Erythroblast (primary cell): ENCODE measurements around the gene MED27.
"Not testable (repeated sequence)": the region's sequence is repeated elsewhere in the genome, so short reads cannot be mapped to it uniquely, and the experiment has no call there.

Source experiments
- DNase-seq, 2 experiments: peaks; one replicate each; lab custom pipeline; 2025; lab: John Stamatoyannopoulos, UW
- GATA1 ChIP-seq: IDR thresholded peaks from 2 replicates; pipeline ENCODE4 v1.6.1; 2011; ENCODE audit warnings: low read depth, mild to moderate bottlenecking, control low read depth, low read length, moderate library complexity
- POLR2A ChIP-seq: IDR thresholded peaks from 2 replicates; pipeline ENCODE4 v1.6.1; 2011; ENCODE audit warnings: mild to moderate bottlenecking, low read length

MED27 gene

DNA sequence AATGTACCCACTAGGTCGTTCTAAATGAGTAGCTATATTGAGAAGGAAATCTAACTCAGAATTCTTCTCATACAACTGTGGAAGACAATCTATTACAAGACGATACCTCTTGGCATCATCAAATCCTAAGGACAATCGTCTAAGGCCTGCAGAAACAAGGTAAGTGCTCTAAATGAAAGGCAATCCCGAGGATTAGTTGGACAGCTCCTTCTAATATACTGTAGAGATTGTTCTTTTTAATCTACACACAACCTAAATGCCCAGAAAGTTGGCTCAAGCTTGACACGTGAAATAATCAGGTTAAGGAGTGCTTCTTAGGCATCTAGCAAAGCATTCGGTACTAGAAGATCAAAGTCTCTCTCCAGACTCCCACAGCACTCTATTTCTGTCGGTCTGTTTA is 55.1 kb downstream of the MED27 start:
- DNase-seq: no peak
- TF ChIP-seq GATA1 (no peak), POLR2A (no peak)

- TF ChIP-seq POLR2A: no peak
- TF ChIP-seq GATA1: no peak
- DNase-seq: no peak
These were observed 56.1 kb downstream of the MED27 start for GRCh38 chr9:132023419-132024180.

GRCh38 chr9:132020820-132021510 is 58.7 kb downstream of the MED27 start:
- TF ChIP-seq GATA1 (no peak), POLR2A (no peak)
- no peak for DNase-seq

- TF ChIP-seq GATA1 (no peak), POLR2A (no peak)
These were observed 59.4 kb downstream of the MED27 start for GRCh38 chr9:132020272-132020671.

DNA sequence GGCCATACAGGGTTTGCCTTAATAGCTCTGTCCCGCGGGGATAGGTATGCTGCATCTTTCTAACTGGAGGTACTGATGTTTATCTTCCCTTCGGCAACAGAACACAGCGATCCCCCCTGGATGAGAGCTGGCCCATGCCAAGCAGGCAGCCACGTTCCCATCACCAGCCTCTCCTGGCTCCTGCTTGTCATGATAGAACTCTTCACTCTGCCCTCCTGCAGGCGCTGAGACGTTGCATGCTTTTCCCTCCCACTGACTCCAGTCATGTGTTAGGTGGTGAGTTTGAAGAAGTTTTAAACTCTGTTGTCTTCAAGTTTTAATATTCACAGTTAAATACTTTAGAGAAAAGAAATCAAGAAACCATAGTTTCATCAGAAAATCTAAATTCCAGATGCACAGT is 60.0 kb downstream of the MED27 start:
- TF ChIP-seq POLR2A: no peak
- TF ChIP-seq GATA1: no peak
- no peak for DNase-seq

More at GRCh38 chr9:132020272-132020671, 59.4 kb downstream of the MED27 start:
- no peak for DNase-seq

GRCh38 chr9:132018957-132019405 is 60.7 kb downstream of the MED27 start:
- DNase-seq: no peak
- no peak for TF ChIP-seq POLR2A
- TF ChIP-seq GATA1: no peak

DNA sequence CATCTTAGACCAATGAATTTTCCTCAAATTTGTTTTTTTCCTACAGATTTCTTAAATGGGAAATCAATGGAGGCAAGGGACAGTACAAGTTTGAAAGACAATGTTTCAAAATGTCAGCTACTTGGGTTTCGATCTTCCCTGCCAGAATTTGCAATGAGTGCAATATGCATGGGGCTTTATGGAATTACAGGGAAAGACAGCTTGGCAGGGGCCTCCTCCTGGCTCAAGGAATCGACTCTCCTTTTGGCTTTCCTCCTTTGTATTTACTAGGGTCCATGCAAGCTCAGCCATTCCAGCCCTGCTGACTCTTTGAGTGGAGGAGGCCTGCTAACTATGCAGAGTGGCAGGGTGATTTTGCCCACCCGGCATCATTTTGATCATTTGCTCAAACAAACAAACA is 63.2 kb downstream of the MED27 start:
- no peak for DNase-seq
- TF ChIP-seq POLR2A: no peak
- no peak for TF ChIP-seq GATA1

DNA sequence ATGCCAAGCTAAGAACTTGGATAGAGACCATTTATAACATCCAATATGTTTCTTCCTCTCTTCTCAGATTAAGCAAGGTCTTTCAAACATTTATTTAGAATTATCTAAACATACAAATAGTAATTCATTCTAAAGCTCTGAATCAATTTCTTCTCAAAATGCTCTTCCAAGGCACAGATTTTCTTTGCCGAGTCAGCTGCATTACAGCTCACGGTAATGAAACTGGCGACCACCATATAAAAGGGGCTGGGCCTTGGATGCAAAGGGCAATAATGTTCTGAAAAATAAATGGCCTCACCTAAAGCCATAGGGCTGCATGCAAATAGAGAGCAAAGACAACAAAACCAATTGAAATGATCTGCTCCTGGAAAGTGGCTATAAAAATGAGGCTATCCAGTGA is 63.8 kb downstream of the MED27 start:
- TF ChIP-seq GATA1: no peak
- TF ChIP-seq POLR2A: no peak
- no peak for DNase-seq

DNA sequence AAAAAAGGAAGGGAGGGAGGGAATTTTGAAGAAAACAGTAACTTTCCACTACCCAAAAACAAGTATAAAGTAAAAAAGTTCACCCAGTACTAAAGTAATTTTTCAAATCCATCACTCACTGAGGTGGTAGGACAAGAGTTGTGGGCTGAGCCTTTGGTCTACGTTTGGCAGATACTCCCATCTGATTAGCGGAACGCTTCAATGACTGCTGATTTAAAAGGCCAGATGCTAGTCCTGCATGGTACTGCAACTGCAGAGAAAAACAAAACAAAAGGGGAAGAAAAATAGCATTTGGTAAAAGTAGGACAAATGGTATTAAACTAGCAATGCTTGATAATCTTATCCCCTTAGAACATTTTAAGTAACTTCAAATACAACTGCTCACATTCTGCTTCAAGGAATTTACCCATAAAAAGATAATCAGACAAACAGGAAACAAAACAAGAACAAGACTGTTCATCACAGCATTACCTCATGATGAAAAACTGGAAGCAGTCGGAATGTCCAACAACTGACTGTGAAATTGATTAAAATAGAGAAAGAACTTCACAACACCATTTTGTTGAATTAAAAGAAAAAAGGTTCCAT is 65.4 kb downstream of the MED27 start:
- DNase-seq: no peak
- TF ChIP-seq POLR2A: no peak
- no peak for TF ChIP-seq GATA1

DNA sequence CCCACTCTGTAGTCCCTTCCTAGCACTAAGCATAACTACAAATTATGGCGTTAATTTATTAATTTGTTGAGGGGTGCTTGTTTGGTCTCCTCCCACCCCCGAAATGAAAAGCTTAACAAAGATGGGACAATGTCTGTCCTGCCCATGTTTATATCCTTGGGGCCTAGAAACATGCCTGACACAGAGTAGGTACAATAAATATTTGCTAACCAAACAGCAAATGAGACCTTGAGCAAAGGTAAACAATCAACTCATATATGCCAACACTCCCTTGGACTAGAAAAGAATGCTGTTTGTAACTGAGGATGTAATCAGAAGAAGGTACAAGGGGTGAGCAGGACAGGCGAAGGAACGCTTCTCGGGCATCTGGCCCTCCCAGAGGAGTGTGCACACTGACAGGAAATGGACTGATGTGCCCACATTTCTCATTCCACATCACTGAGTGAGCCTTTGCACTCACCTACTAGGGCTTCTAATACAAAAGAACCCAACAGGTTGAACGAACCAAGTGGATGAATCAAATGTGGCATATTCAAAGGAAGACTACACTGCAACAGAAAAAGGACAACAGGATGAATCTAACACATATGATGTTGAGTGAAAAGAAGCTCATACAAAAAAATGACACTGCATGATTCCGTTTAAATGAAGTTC is 66.8 kb downstream of the MED27 start:
- DNase-seq: no peak

GRCh38 chr9:132011896-132012295 is 67.8 kb downstream of the MED27 start:
- no peak for DNase-seq
- no peak for TF ChIP-seq POLR2A
- no peak for TF ChIP-seq GATA1

More for the DNA sequence above, 66.8 kb downstream of the MED27 start:
- no peak for TF ChIP-seq GATA1
- TF ChIP-seq POLR2A: no peak

DNA sequence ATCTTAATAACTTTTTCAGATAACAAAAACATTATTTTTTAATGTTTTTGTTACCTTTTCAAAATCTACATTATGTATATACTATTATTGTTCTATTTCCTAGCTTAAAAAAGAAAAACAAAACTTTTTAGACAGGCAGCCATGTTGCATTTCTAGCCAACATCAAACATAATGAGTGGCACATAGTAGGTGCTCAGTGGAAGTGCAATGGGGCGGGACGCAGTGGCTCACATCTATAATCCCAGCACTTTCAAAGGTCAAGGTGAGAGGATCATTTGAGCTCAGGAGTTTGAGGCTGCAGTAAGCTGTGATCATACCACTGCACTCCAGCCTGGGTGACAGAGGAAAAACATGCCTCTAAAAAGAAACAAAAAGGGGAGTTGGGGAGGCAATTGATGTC is 68.4 kb downstream of the MED27 start:
- no peak for TF ChIP-seq GATA1
- no peak for TF ChIP-seq POLR2A
- no peak for DNase-seq

DNA sequence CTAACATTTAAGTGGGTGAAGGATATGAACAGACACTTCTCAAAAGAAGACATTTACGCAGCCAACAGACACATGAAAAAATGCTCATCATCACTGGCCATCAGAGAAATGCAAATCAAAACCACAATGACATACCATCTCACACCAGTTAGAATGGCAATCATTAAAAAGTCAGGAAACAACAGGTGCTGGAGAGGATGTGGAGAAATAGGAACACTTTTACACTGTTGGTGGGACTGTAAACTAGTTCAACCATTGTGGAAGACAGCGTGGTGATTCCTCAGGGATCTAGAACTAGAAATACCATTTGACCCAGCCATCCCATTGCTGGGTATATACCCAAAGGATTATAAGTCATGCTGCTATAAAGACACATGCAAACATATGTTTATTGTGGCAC is 69.5 kb downstream of the MED27 start:
- not testable (repeated sequence) for DNase-seq
